Upper lobe of left lung (tissue), 4 donors: Measurements from ENCODE around the gene PAH.

Experiments
- EP300 ChIP-seq, 4 donors: sonication (generic); formaldehyde crosslinking; IDR thresholded peaks; one replicate each; pipeline ENCODE4 v1.5.1; 2017; ENCODE audit warnings: antibody characterized with exemption in 4 of 4, control low read depth in 2 of 4
- POLR2A ChIP-seq, 4 donors: fragments of 450-650 bp; IDR thresholded peaks; one replicate each; pipeline ENCODE4 v1.5.1; 2016 to 2017; ENCODE audit warnings: antibody characterized with exemption in 4 of 4, mild to moderate bottlenecking in 2 of 4
- TF ChIP-seq, protein P1 (sequence below), 6 experiments: fragments of 450-650 bp in 4 of 6; fragments of 200-600 bp in 2 of 6; sonication (generic) in 2 of 6; IDR thresholded peaks; one replicate each; pipeline ENCODE4 v1.5.1; 2016 to 2019; ENCODE audit warnings: antibody characterized with exemption in 6 of 6

DNA sequence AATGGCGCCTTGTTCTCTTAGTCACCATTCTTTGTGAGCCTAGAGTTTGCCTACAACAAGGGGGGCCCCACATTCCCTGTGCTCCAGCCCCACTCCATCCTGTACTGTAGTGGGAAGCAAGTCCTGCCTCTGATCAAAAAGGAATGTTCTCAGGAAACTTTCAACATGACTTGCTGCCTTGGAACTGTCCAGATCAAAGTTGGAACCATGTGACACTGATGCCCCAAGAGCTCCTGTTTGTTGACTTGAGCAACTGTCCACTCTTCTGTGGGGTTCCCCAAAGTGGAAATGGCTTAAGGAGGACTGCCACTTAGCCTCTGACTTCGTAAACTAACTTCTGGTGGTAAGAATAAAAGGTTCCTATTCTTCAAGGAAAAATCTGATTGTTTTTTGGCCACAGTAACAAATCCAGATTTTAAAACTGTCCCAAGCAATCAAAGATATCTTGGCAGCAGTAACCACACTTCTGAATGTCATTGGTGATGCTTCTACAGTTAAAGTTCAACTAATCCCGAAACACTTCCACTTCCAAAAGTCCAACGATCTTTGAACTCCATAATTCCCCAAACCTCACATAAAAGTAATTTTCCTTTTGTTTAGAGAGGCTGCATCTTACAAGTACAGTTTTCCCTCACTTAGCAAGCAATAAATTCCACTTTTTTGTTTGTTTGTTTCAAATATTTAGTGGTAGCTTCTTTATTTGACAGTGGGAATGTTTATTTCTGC lies 67.2 kb downstream of the PAH start:
- TF ChIP-seq, protein P1, sequence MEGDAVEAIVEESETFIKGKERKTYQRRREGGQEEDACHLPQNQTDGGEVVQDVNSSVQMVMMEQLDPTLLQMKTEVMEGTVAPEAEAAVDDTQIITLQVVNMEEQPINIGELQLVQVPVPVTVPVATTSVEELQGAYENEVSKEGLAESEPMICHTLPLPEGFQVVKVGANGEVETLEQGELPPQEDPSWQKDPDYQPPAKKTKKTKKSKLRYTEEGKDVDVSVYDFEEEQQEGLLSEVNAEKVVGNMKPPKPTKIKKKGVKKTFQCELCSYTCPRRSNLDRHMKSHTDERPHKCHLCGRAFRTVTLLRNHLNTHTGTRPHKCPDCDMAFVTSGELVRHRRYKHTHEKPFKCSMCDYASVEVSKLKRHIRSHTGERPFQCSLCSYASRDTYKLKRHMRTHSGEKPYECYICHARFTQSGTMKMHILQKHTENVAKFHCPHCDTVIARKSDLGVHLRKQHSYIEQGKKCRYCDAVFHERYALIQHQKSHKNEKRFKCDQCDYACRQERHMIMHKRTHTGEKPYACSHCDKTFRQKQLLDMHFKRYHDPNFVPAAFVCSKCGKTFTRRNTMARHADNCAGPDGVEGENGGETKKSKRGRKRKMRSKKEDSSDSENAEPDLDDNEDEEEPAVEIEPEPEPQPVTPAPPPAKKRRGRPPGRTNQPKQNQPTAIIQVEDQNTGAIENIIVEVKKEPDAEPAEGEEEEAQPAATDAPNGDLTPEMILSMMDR (IDR thresholded peaks at IDR 0.05) = no peak
- TF ChIP-seq EP300 (IDR thresholded peaks at IDR 0.05) (no peak), POLR2A (IDR thresholded peaks at IDR 0.05) (no peak)
